Measurements from ENCODE around the gene RNF141. TPM values are rescaled to one million over a fixed set of nuclear protein-coding genes. Genes with fewer than 3 reads are reported as not detected.

The RNF141 gene
- total and polyA plus RNA-seq, 2 experiments from 2014 or later: 35.9 to 46.9 TPM

DNA sequence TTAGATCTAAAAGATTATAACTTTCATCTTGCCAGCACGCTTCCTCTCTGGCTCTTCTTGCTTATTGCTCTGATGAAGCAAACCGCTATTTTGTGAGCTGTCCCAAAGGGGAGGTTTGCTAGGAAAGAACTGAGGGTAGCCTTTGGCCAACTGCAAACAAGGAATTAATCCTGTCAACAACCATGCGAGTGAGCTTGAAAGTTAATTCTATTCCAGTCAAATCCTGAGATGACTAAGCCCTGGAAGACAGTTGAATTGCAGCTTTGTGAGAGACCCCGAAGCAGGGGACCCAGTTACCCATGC is 10.3 kb upstream of the RNF141 start:
- no peaks in the 10 kb centered on the region for H3K9me3 ChIP-seq (ENCODE audit: low read depth)
- H3K27me3 ChIP-seq (replicated peaks; ENCODE audit: insufficient read depth): no peaks in the 10 kb centered on the region
- in situ Hi-C loops (cut with MboI): no loop called here
- peaks cover 22% of the 10 kb centered on the region for H3F3A ChIP-seq (ENCODE audit: insufficient read depth)
- H3K79me2 ChIP-seq (ENCODE audit: insufficient read depth): no peaks in the 10 kb centered on the region
- no peaks in the 10 kb centered on the region for H3K36me3 ChIP-seq (ENCODE audit: low read depth)
- no peak overlapping the region; the same call in 1 of the 2 replicates for H3K27ac ChIP-seq
- H4K20me1 ChIP-seq (ENCODE audit: insufficient read depth): no peaks in the 10 kb centered on the region
- H2AFZ ChIP-seq: no peak overlapping the region
- no peak overlapping the region for H3K4me3 ChIP-seq
- peaks cover 14% of the 10 kb centered on the region for H3K4me1 ChIP-seq (ENCODE audit: insufficient read depth)
- no peaks in the 10 kb centered on the region for H3K9me2 ChIP-seq (ENCODE audit: insufficient read depth)
- TF ChIP-seq EZH2 (IDR thresholded peaks at IDR 0.05; ENCODE audit: insufficient read depth, poor library complexity, severe bottlenecking): no peak
- TF ChIP-seq EZH2phosphoT487 (IDR thresholded peaks at IDR 0.05; ENCODE audit: insufficient read depth, low read depth): no peak
- peak overlapping the region; percentile 50 for H3K4me2 ChIP-seq (ENCODE audit: unreplicated experiment)
- no peak overlapping the region for H3K9ac ChIP-seq
- WGBS, 2 experiments (ENCODE audit: low coverage in 1 of 2, low lambda C conversion rate in 2 of 2, missing lambda C conversion rate in 2 of 2): 84 to 87% methylated on average over 4 of the region's 4 CpGs
- no peak for DNase-seq

DNA sequence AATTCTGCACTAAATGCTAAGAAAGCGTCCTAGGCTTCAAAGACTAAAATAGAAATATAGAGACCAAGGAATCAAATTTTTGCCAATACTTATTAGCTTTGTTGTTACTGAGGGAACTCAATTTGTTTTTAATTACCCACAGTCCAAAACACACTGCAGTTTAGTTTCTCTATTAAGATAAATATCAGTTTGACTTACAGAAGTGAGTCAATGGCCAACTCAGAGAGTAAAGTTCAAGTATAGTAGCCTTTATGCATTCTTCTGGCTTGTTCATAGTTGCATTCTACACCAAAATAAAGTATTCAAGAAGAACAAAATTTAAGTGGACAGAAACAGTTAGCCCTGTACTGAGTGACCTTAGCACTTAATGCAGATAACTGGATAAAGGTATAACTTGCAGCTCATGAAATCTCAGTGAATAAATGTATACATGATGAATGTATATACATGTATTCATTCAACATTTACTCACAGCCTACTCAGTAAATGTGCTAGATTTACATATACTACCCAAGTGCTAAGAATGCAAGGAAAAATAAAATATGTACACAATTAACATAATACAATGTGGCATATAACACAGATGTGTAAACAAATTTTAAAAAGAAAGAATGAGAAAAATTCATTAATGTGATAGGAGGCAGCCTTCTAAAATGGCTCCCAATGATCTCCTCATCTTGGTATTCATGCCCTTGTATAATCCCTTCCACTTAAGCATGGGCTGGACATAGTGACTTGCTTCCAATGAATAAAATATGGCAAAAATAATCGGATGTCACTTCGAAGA is 9.7 kb upstream of the RNF141 start:
- Histone ChIP-seq H3K36me3 (ENCODE audit: low read depth) (no peaks in the 10 kb centered on the region), H3K9me2 (ENCODE audit: insufficient read depth) (no peaks in the 10 kb centered on the region), H3K9me3 (ENCODE audit: low read depth) (no peaks in the 10 kb centered on the region), H3K4me2 (ENCODE audit: unreplicated experiment) (peak overlapping the region; percentile 50), H3K4me1 (ENCODE audit: insufficient read depth) (peaks cover 14% of the 10 kb centered on the region), H3K79me2 (ENCODE audit: insufficient read depth) (no peaks in the 10 kb centered on the region), H3F3A (ENCODE audit: insufficient read depth) (peaks cover 22% of the 10 kb centered on the region), H2AFZ (no peak overlapping the region), H3K27me3 (replicated peaks; ENCODE audit: insufficient read depth) (no peaks in the 10 kb centered on the region), H3K4me3 (peak overlapping the region; percentile 7; the same call in 1 of the 2 replicates), H4K20me1 (ENCODE audit: insufficient read depth) (no peaks in the 10 kb centered on the region), H3K9ac (no peak overlapping the region), H3K27ac (peak overlapping the region; percentile 41)
- DNase-seq: peak; percentile 86
- 48 to 65% methylated on average over 3 of the region's 3 CpGs for WGBS, 2 experiments (ENCODE audit: low coverage in 1 of 2, low lambda C conversion rate in 2 of 2, missing lambda C conversion rate in 2 of 2)
- TF ChIP-seq EZH2phosphoT487 (IDR thresholded peaks at IDR 0.05; ENCODE audit: insufficient read depth, low read depth) (no peak), EZH2 (IDR thresholded peaks at IDR 0.05; ENCODE audit: insufficient read depth, poor library complexity, severe bottlenecking) (no peak)
- in situ Hi-C loops (cut with MboI): no loop called here

DNA sequence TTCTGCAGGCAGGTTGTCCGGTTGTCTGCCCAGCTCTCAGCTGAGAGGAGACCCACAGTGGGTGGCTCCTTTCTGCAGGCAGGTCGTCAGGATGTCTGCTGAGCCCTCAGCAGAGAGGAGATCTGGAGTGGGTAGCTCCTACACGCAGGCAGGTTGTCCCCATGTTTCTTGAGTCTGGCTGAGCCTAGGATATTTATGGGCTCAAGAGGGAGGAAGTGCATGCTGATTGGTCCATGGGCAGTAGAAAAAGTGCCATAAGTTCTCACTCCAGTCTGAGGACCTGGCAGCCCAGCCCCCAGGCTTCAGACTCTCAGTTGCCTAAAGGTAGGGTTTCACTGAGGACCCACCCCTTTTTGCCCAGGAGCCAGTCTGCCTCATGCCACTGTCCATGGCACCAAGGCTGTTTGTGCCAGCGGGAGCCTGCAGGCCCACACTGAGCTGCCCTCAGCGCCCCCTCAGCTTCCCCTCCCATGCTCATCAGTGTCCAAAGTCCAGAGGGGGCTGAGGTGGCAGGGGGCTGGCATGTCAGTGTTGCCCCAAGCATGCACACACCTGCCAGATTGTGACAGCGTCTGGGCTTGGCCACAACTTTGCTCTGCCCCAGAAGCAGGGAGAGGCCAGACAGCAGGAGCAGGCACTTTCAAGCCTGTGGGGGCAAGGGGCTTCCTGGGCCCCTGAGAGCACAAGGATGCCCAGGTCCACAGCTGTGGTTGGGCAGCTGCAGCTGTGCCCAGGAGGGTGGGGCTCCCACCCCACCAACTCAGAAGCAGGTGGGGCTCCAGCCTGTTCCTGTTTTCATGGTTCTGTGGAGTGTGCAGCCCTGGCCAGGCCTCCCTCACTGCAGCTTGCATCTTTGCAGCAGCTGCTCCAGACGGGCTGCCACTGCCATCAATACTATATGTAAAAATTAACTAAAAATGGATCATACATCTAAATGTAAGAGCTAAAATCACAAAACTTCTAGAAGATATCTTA is 3.8 kb upstream of the RNF141 start:
- TF ChIP-seq EZH2phosphoT487 (IDR thresholded peaks at IDR 0.05; ENCODE audit: insufficient read depth, low read depth): no peak
- H3K9ac ChIP-seq: no peak overlapping the region
- H3K9me3 ChIP-seq (ENCODE audit: low read depth): no peaks in the 10 kb centered on the region
- H3K27me3 ChIP-seq (replicated peaks; ENCODE audit: insufficient read depth): no peaks in the 10 kb centered on the region
- WGBS, 2 experiments (ENCODE audit: low coverage in 1 of 2, low lambda C conversion rate in 2 of 2, missing lambda C conversion rate in 2 of 2): 63 to 71% methylated on average over 7 of the region's 7 CpGs
- peaks cover 8% of the 10 kb centered on the region for H3K79me2 ChIP-seq (ENCODE audit: insufficient read depth)
- no peak overlapping the region for H3K4me2 ChIP-seq (ENCODE audit: unreplicated experiment)
- no peak overlapping the region for H3K27ac ChIP-seq
- in situ Hi-C loops (cut with MboI): no loop called here
- H3K4me1 ChIP-seq (ENCODE audit: insufficient read depth): peaks cover 8% of the 10 kb centered on the region
- no peak for DNase-seq
- no peaks in the 10 kb centered on the region for H3K9me2 ChIP-seq (ENCODE audit: insufficient read depth)
- no peaks in the 10 kb centered on the region for H4K20me1 ChIP-seq (ENCODE audit: insufficient read depth)
- H3K36me3 ChIP-seq (ENCODE audit: low read depth): no peaks in the 10 kb centered on the region
- no peak overlapping the region for H2AFZ ChIP-seq
- H3F3A ChIP-seq (ENCODE audit: insufficient read depth): 0 out of 2 replicates have a peak, but pooled peaks cover 5% of the 10 kb centered on the region
- no peak overlapping the region for H3K4me3 ChIP-seq

DNA sequence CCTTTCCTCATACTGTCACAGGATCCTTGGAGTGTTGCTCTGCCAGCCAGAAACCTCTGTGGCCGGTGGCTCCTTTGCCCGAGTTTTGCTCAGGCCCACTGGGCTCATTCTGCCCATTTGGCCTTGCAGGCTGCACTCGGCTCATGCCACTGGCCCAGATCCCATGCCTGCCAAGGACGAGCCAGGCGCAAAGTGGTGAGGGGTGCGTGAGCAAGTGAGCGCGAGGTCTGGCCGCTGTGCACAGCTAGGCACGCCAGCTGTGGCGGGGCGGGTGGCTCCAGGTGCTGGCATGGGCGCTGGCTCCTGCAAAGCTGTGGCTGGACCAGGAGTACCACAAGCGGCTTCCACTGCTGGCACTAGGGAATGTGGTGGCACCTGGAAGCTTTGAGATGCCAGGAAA is 2.8 kb upstream of the RNF141 start:
- H3K9ac ChIP-seq: no peak overlapping the region
- in situ Hi-C loops (cut with MboI): no loop called here
- H3K36me3 ChIP-seq (ENCODE audit: low read depth): no peaks in the 10 kb centered on the region
- H3F3A ChIP-seq (ENCODE audit: insufficient read depth): 0 out of 2 replicates have a peak, but pooled peaks cover 5% of the 10 kb centered on the region
- no peak for DNase-seq
- H3K79me2 ChIP-seq (ENCODE audit: insufficient read depth): peaks cover 18% of the 10 kb centered on the region
- WGBS, 2 experiments (ENCODE audit: low coverage in 1 of 2, low lambda C conversion rate in 2 of 2, missing lambda C conversion rate in 2 of 2): 86 to 89% methylated on average over 14 of the region's 14 CpGs
- H3K4me1 ChIP-seq (ENCODE audit: insufficient read depth): peaks cover 16% of the 10 kb centered on the region
- no peak overlapping the region for H2AFZ ChIP-seq
- no peak overlapping the region for H3K4me3 ChIP-seq
- no peaks in the 10 kb centered on the region for H3K9me2 ChIP-seq (ENCODE audit: insufficient read depth)
- H3K4me2 ChIP-seq (ENCODE audit: unreplicated experiment): no peak overlapping the region
- no peaks in the 10 kb centered on the region for H4K20me1 ChIP-seq (ENCODE audit: insufficient read depth)
- no peaks in the 10 kb centered on the region for H3K9me3 ChIP-seq (ENCODE audit: low read depth)
- no peak overlapping the region for H3K27ac ChIP-seq
- TF ChIP-seq EZH2 (IDR thresholded peaks at IDR 0.05; ENCODE audit: insufficient read depth, poor library complexity, severe bottlenecking) (no peak), EZH2phosphoT487 (IDR thresholded peaks at IDR 0.05; ENCODE audit: insufficient read depth, low read depth) (no peak)
- no peaks in the 10 kb centered on the region for H3K27me3 ChIP-seq (replicated peaks; ENCODE audit: insufficient read depth)

Data from GM23248 (cell line).